ENCODE data around the gene TMPRSS11B.

DNA sequence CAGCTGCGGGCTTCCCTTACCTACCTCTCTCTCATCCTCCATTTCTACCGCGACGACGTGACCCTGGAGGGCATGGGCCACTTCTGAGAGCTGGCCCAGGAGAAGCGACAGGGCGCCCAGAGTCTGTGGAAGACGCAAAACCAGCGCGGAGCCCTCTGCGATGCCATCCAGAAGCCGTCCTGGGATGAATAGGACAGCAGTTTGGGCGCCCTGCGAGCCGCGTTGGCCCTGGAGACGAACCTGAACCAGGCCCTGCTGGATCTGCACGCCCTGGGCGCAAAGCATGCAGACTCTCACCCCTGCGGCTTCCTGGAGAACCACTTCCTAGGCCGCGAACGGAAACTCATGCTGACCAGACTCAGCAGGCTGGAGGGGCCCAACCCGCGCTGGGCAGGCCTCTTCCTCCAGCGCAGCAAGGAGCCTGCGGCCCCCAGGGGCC lies 63.1 kb downstream of the TMPRSS11B start:
- TF ChIP-seq, protein P1, sequence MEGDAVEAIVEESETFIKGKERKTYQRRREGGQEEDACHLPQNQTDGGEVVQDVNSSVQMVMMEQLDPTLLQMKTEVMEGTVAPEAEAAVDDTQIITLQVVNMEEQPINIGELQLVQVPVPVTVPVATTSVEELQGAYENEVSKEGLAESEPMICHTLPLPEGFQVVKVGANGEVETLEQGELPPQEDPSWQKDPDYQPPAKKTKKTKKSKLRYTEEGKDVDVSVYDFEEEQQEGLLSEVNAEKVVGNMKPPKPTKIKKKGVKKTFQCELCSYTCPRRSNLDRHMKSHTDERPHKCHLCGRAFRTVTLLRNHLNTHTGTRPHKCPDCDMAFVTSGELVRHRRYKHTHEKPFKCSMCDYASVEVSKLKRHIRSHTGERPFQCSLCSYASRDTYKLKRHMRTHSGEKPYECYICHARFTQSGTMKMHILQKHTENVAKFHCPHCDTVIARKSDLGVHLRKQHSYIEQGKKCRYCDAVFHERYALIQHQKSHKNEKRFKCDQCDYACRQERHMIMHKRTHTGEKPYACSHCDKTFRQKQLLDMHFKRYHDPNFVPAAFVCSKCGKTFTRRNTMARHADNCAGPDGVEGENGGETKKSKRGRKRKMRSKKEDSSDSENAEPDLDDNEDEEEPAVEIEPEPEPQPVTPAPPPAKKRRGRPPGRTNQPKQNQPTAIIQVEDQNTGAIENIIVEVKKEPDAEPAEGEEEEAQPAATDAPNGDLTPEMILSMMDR (IDR thresholded peaks at IDR 0.05), result no peak
- TF ChIP-seq POLR2A (IDR thresholded peaks at IDR 0.05), result no peak
